IPS-20b (cell line): Measurements from ENCODE around the gene CDR2.

ENCODE experiments used
- H3K27ac ChIP-seq: one replicate; pipeline ENCODE4 v1.5.1; 2013; ENCODE audit warnings: low read length
- H3K27me3 ChIP-seq: 2 replicates; pipeline ENCODE4 v1.6.1; 2013; ENCODE audit warnings: mild to moderate bottlenecking, low read length, inconsistent platforms; ENCODE audit not compliant: insufficient read depth
- H3K36me3 ChIP-seq: 2 replicates; pipeline ENCODE4 v1.6.1; 2013; ENCODE audit warnings: low read depth, mild to moderate bottlenecking, inconsistent platforms, low read length, moderate library complexity; ENCODE audit not compliant: insufficient read depth
- H3K4me1 ChIP-seq: 2 replicates; pipeline ENCODE4 v1.6.1; 2013; ENCODE audit warnings: mild to moderate bottlenecking, control low read depth, inconsistent platforms, low read length, moderate library complexity; ENCODE audit not compliant: insufficient read depth
- H3K4me3 ChIP-seq: 2 replicates; pipeline ENCODE4 v1.5.1; 2013; ENCODE audit warnings: mild to moderate bottlenecking, low read length, inconsistent platforms
- H3K9ac ChIP-seq: 2 replicates; pipeline ENCODE4 v1.6.1; 2013; ENCODE audit warnings: low read depth, mild to moderate bottlenecking, inconsistent platforms, low read length, moderate library complexity
- H3K9me3 ChIP-seq: 2 replicates; pipeline ENCODE4 v1.6.1; 2013; ENCODE audit warnings: mild to moderate bottlenecking, low read depth, low read length, inconsistent platforms; ENCODE audit not compliant: insufficient read depth

CDR2 gene

DNA sequence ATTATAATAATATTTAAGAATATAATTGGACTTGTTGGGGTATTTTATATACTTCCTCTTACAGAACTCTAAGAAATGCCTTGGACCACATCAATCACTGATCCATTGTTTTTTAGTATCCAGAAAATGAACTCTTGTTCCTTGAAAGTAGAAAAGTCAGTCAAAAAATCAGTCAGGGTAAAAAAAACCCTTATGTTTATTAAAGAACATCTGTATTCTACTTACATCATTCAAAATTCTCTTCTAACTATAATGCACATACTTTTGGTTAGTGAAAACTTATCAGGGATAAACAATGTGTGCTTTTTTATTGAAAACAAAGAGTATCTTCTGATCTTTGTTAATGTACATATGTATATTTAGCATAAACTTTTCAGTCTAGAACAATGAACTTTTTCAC, 23.5 kb upstream of the CDR2 start:
- no peaks in the 10 kb centered on the region for H3K9me3 ChIP-seq
- no peaks in the 10 kb centered on the region for H3K4me1 ChIP-seq
- no peak overlapping the region for H3K9ac ChIP-seq
- no peaks in the 10 kb centered on the region for H3K36me3 ChIP-seq
- no peaks in the 10 kb centered on the region for H3K27me3 ChIP-seq
- H3K27ac ChIP-seq: no peak overlapping the region
- H3K4me3 ChIP-seq: no peak overlapping the region

DNA sequence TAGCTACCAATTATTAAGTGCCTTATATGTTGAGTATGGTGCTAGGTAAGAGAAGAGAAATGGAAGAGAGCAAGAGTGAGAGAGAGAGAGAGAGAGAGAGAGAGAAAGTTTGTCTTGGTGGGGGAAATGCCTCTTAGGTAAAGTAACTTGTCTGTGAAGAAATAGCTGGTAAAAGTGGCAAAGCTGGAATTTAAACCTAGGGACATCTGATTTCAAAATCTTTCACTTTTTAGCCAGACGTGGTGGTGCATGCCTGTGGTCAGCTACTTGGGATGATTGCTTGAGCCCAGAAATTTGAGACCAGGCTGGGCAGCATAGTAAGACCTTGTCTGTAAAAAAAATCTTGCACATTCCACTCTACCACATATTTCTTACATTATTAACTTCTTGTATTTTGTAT, 23.0 kb upstream of the CDR2 start:
- no peaks in the 10 kb centered on the region for H3K9me3 ChIP-seq
- H3K4me3 ChIP-seq: no peak overlapping the region
- H3K4me1 ChIP-seq: no peaks in the 10 kb centered on the region
- no peak overlapping the region for H3K27ac ChIP-seq
- no peaks in the 10 kb centered on the region for H3K36me3 ChIP-seq
- H3K27me3 ChIP-seq: no peaks in the 10 kb centered on the region
- no peak overlapping the region for H3K9ac ChIP-seq

DNA sequence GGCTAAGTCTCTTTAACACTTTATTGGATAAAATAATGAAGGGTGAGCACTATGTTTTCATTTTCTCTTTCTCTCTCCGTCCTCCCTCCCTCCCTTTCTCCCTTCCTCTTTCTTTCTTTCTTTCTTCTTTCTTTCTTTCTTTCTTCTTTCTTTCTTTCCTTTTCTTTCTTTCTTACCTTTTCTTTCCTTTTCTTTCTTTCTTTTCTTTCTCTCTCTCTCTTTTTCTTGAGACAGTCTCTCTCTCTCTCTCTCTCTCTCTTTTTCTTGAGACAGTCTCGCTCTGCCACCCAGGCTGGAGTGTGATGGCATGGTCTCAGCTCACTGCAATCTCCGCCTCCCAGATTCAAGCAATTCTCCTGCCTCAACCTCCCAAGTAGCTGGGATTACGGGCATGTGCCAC, 21.5 kb upstream of the CDR2 start:
- H3K4me1 ChIP-seq: no peaks in the 10 kb centered on the region
- no peak overlapping the region for H3K4me3 ChIP-seq
- no peak overlapping the region for H3K9ac ChIP-seq
- H3K27ac ChIP-seq: no peak overlapping the region
- H3K36me3 ChIP-seq: no peaks in the 10 kb centered on the region
- no peaks in the 10 kb centered on the region for H3K9me3 ChIP-seq
- H3K27me3 ChIP-seq: no peaks in the 10 kb centered on the region

DNA sequence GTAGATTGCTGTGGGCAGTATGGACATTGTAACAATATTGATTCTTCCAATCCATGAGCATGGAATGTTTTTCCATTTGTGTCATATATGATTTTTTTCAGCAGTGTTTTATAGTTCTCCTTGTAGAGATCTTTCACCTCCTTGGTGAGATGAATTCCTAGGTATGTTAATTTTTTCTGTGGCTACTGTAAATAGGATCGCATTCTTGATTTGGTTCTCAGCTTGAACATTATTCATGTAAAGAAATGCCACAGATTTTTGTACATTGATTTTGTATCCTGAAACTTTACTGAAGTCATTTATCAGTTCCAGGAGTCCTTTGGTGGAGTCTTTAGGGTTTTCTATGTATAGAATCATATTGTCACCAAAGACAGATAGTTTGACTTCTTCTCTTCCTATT, 19.7 kb upstream of the CDR2 start:
- Histone ChIP-seq H3K4me1 (no peaks in the 10 kb centered on the region), H3K27ac (no peak overlapping the region), H3K36me3 (no peaks in the 10 kb centered on the region), H3K27me3 (no peaks in the 10 kb centered on the region), H3K4me3 (no peak overlapping the region), H3K9me3 (no peaks in the 10 kb centered on the region), H3K9ac (no peak overlapping the region)

DNA sequence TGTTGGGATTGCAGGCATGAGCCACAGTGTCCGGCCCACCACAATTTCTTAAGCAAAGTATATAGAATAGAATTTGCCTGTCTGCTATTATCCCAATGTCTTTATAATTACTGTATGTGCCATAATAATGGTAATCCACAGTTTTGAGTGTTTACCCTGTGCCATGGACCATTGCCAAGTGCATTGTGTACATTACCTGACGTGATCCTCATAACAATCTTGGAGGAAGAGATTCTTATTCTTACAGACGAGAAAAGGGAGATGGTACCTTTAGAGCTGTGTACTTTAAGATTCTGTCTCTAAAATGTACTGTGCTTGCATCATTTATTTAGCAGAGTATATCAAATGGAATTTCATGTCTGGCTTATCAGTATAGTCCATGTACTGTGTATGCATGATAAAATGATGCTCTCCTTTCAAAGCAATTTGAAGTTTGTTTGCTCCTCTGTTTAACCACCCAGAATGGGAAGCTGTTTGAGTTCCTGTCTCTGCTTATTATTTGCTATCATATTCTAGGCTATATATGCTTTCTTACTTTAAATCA, 13.8 kb upstream of the CDR2 start:
- no peaks in the 10 kb centered on the region for H3K9me3 ChIP-seq
- H3K4me1 ChIP-seq: no peaks in the 10 kb centered on the region
- no peaks in the 10 kb centered on the region for H3K27me3 ChIP-seq
- no peaks in the 10 kb centered on the region for H3K36me3 ChIP-seq
- no peak overlapping the region for H3K4me3 ChIP-seq
- no peak overlapping the region for H3K27ac ChIP-seq
- H3K9ac ChIP-seq: no peak overlapping the region

DNA sequence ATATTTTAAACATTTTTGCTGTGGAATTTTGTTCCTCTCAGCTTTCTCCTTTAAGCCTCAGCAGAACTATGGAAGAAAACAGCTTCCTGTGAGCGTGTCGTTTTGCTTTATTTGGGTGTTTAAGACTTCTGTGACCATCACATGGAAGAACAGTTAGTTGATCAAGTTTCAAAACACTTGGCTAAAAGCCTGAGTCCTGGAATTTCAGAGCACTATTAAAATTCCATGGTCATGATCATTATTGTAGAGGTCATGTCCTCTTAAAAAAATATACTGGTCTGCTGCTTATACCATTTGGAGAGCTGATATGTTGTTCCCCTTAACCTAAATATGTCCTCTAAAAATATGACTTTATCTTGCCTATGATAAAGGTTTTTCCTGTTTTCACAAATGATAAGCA, 12.6 kb upstream of the CDR2 start:
- Histone ChIP-seq H3K27ac (no peak overlapping the region), H3K4me3 (no peak overlapping the region), H3K9ac (no peak overlapping the region), H3K9me3 (no peaks in the 10 kb centered on the region), H3K4me1 (no peaks in the 10 kb centered on the region), H3K27me3 (no peaks in the 10 kb centered on the region), H3K36me3 (no peaks in the 10 kb centered on the region)

DNA sequence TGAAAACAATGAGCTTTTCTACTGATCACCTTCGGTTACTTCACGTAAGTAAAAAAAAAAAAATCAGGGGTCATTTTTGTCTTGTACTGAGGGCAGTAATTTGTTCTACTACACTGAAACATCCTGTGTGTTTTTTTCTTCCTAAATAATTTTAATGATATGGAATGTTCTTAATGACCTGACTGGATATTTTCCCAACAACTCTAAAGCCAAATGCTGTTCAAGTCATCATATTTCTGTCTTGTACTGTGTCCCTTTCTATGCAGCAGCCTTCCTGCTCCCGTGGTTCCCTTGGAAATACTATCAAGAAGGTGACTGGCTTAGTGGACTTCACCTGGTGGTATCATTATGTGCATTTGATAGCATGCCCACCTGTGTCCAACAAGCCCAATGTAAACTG, 10.8 kb upstream of the CDR2 start:
- no peaks in the 10 kb centered on the region for H3K9me3 ChIP-seq
- H3K27ac ChIP-seq: no peak overlapping the region
- no peak overlapping the region for H3K9ac ChIP-seq

DNA sequence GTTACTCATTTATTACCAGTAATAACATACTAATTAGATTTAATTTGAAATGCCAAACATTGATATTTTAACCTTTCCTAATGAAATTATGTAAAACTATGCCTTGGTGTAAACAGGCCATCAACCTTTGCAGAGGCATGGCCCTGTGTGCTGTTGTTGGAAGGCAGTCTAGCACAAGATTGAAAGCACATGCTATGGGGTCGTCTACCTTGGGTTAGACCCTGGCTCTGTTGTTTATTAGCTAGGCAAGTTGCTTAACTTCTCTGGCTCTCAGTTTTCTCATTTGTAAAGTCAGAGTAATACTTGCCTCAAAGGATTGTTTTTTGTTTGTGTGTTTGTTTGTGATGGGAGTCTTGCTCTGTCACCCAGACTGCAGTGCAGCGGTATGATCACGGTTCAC, 9.4 kb upstream of the CDR2 start:
- no peak overlapping the region for H3K27ac ChIP-seq
- no peak overlapping the region for H3K4me3 ChIP-seq
- H3K36me3 ChIP-seq: no peaks in the 10 kb centered on the region
- no peak overlapping the region for H3K9ac ChIP-seq
- H3K9me3 ChIP-seq: no peaks in the 10 kb centered on the region
- H3K4me1 ChIP-seq: no peaks in the 10 kb centered on the region
- no peaks in the 10 kb centered on the region for H3K27me3 ChIP-seq

More for the DNA sequence above, 10.8 kb upstream of the CDR2 start:
- Histone ChIP-seq H3K4me1 (no peaks in the 10 kb centered on the region), H3K36me3 (no peaks in the 10 kb centered on the region), H3K27me3 (no peaks in the 10 kb centered on the region), H3K4me3 (no peak overlapping the region)

DNA sequence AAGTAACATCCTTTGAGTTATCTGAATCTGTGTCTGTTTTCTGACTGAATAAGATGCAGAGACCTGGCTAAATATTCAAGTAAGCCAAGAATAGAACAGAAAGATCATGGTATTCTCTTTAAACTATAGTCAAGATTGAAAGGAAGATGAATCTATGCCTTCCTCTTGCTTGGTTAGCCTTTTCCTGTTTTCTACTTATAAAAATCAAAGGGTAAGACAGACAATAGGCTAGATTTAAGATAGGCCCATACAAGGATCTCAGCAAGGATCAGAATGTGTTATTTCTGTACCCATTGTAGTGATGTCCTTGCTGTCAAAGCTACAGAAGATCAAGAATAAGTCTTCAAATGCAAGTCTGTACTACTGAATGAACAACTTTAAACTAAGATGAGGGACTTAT, 7.0 kb upstream of the CDR2 start:
- Histone ChIP-seq H3K27ac (no peak overlapping the region), H3K27me3 (peaks cover 6% of the 10 kb centered on the region), H3K36me3 (no peaks in the 10 kb centered on the region), H3K4me3 (no peak overlapping the region), H3K4me1 (no peaks in the 10 kb centered on the region), H3K9me3 (no peaks in the 10 kb centered on the region), H3K9ac (no peak overlapping the region)

DNA sequence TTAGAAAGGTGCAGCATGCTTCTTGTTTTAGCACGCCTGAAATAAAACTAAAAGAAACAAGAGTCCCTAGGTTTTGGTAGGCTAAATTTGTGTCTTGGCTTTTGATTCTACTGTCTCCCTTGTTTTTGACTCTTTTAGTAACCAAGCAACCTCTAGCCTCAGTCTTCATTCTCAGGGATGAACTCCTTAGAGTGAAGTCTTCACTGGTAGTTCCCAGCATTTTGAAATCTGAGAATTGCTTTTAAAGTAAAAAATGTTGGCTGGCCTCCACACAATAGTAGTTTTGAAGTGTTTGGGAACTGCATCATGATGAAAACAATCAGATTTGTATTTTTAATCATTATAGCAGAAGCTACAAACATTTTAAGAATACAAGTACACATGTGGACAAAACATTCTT, 6.1 kb upstream of the CDR2 start:
- no peak overlapping the region for H3K27ac ChIP-seq
- H3K36me3 ChIP-seq: no peaks in the 10 kb centered on the region
- no peaks in the 10 kb centered on the region for H3K9me3 ChIP-seq
- no peak overlapping the region for H3K9ac ChIP-seq
- H3K4me3 ChIP-seq: no peak overlapping the region
- no peaks in the 10 kb centered on the region for H3K4me1 ChIP-seq
- peaks cover 15% of the 10 kb centered on the region for H3K27me3 ChIP-seq

DNA sequence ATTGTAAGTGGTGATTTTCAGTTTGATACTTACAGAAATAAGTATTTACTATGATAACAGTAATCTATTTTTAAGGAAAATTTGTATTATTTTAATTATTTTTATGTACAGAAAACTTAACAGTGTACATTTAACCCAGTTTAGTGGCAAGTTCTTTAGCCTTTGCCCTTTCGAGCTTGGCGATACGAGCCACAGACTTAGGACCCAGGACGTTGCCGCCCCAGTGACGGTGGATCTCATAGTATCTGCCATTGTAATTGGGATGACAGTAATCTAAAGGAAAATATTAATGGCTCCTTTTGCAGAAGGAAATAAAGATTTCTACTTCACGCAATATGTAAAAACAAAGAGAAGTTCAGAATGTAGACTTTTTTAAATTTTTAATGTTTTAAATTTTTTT, 5.2 kb upstream of the CDR2 start:
- H3K4me1 ChIP-seq: no peaks in the 10 kb centered on the region
- no peak overlapping the region for H3K4me3 ChIP-seq
- H3K36me3 ChIP-seq: no peaks in the 10 kb centered on the region
- H3K9me3 ChIP-seq: no peaks in the 10 kb centered on the region
- no peak overlapping the region for H3K27ac ChIP-seq
- H3K27me3 ChIP-seq: peaks cover 20% of the 10 kb centered on the region
- H3K9ac ChIP-seq: no peak overlapping the region

DNA sequence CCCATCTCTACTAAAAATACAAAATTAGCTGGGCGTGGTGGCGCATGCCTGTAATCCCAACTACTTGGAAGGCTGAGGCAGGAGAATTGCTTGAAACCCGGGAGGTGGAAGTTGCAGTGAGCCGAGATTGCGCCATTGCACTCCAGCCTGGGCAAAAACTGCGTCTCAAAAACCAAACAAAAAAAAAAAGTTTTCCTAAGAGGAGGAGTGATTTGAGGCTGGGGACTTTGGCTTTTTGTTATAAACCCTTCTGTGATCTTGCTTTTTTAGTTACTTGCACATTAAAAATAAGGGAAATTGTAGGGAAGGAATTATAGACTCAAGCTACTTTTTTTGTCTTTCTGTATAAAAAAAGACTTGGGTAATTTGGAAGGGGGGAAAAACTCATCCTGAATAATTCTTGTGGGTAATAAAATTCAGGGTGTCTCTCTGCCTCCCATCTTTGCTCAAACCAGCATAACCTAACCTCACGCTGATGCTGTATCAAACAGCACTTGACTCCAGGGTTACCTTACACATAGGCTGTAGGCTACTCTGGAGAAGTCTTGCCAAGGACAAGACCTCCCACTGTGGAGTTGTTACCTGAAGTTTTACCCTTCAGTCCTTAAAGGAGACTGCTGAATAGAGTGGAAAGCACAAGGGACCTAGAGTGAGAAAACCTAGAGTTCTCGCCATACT, 1.7 kb upstream of the CDR2 start:
- no peak overlapping the region for H3K4me3 ChIP-seq
- H3K9me3 ChIP-seq: no peaks in the 10 kb centered on the region
- H3K4me1 ChIP-seq: peaks cover 14% of the 10 kb centered on the region
- H3K9ac ChIP-seq: no peak overlapping the region
- H3K27me3 ChIP-seq: peaks cover 33% of the 10 kb centered on the region
- no peak overlapping the region for H3K27ac ChIP-seq
- no peaks in the 10 kb centered on the region; the same call in 1 of the 2 replicates for H3K36me3 ChIP-seq
